ENCODE results near the gene ONECUT2.

Gene ONECUT2

GRCh38 chr18:57431467-57432080 is 3.6 kb upstream of the ONECUT2 start:
- DNase-seq: no peak

GRCh38 chr18:57432140-57432539 is 3.0 kb upstream of the ONECUT2 start:
- DNase-seq: no peak

GRCh38 chr18:57432751-57433400 is 2.3 kb upstream of the ONECUT2 start:
- DNase-seq: no peak

- DNase-seq: no peak
Observed at GRCh38 chr18:57433482-57433881, 1.7 kb upstream of the ONECUT2 start.

GRCh38 chr18:57433934-57434535 is 1.1 kb upstream of the ONECUT2 start:
- DNase-seq: no peak

GRCh38 chr18:57435846-57436190 is 644 bp downstream of the ONECUT2 start:
- DNase-seq: no peak

- DNase-seq: no peak
Observed at GRCh38 chr18:57436191-57436964, 1.2 kb downstream of the ONECUT2 start.

- DNase-seq: no peak
Observed at GRCh38 chr18:57436965-57437333, 1.8 kb downstream of the ONECUT2 start.

GRCh38 chr18:57437402-57437765 is 2.2 kb downstream of the ONECUT2 start:
- no peak for DNase-seq

GRCh38 chr18:57437766-57438671 is 2.8 kb downstream of the ONECUT2 start:
- peak in 1 of 2 experiments; percentile 26 for DNase-seq

- no peak for DNase-seq
Observed at GRCh38 chr18:57438743-57439608, 3.8 kb downstream of the ONECUT2 start.

GRCh38 chr18:57439609-57439968 is 4.4 kb downstream of the ONECUT2 start:
- DNase-seq: no peak

- DNase-seq: no peak
Observed at GRCh38 chr18:57439985-57440330, 4.8 kb downstream of the ONECUT2 start.

- DNase-seq: no peak
Observed at GRCh38 chr18:57440331-57441070, 5.3 kb downstream of the ONECUT2 start.

GRCh38 chr18:57441071-57441794 is 6.1 kb downstream of the ONECUT2 start:
- no peak for DNase-seq

GRCh38 chr18:57443247-57443646 is 8.1 kb downstream of the ONECUT2 start:
- no peak for DNase-seq

- DNase-seq: no peak
Observed at GRCh38 chr18:57443702-57444101, 8.5 kb downstream of the ONECUT2 start.

- no peak for DNase-seq
Observed at GRCh38 chr18:57444301-57444759, 9.2 kb downstream of the ONECUT2 start.

GRCh38 chr18:57445488-57446319 is 10.5 kb downstream of the ONECUT2 start:
- DNase-seq: no peak

All from SW 1271 (cell line).